Ascending aorta (tissue), 2 donors: Measurements from ENCODE around the gene DYSF. TPM values are rescaled to one million over a fixed set of nuclear protein-coding genes. Genes with fewer than 3 reads are reported as not detected.
A peak's percentile ranks its signal among the peaks of the same experiment; 100 is the strongest.

Experiments
- DNase-seq, 2 donors: peaks; one replicate each; pipeline ENCODE4 v3.0.0-alpha.2; 2019; ENCODE audit warnings: low spot score in 2 of 2
- H3K27ac ChIP-seq, 2 donors: fragments of 200-600 bp; sonication (generic); one replicate each; pipeline ENCODE4 v1.5.1; 2016 to 2017; ENCODE audit warnings: mild to moderate bottlenecking in 1 of 2
- H3K27me3 ChIP-seq: fragments of 200-600 bp; sonication (generic); one replicate; pipeline ENCODE4 v1.5.1; 2017
- H3K36me3 ChIP-seq, 2 donors: fragments of 200-600 bp; sonication (generic); one replicate each; pipeline ENCODE4 v1.5.1; 2016
- H3K4me1 ChIP-seq, 2 donors: fragments of 200-600 bp; sonication (generic); one replicate each; pipeline ENCODE4 v1.5.1; 2016 to 2017; ENCODE audit warnings: mild to moderate bottlenecking in 1 of 2
- H3K4me3 ChIP-seq, 2 donors: fragments of 200-600 bp; sonication (generic); one replicate each; pipeline ENCODE4 v1.5.1; 2016 to 2017; ENCODE audit warnings: mild to moderate bottlenecking in 1 of 2
- H3K9me3 ChIP-seq, 2 donors: fragments of 200-600 bp; sonication (generic); one replicate each; pipeline ENCODE4 v1.5.1; 2016
- CTCF ChIP-seq, 3 experiments: fragments of 200-600 bp in 2 of 3; fragments of 450-650 bp in 1 of 3; sonication (generic) in 2 of 3; IDR thresholded peaks; one replicate each; pipeline ENCODE4 v1.5.1; 2016 to 2019; ENCODE audit warnings: antibody characterized with exemption in 3 of 3, mild to moderate bottlenecking in 1 of 3, moderate library complexity in 1 of 3
- intact Hi-C: fragments of 100-400 bp; cut with DNase I; formaldehyde crosslinking; loops from one replicate; pipeline ENCODE4 v1.15.1; 2023
- total RNA-seq: library from RNA; depleted of rRNA; stranded (reverse); fragments of >200 nt; gene quantifications from one replicate; pipeline ENCODE4 v1.1.0, GENCODE V29; 2016

The DYSF gene
- total RNA-seq, 1 donor from 2014 or later, result 58.3 TPM

DNA sequence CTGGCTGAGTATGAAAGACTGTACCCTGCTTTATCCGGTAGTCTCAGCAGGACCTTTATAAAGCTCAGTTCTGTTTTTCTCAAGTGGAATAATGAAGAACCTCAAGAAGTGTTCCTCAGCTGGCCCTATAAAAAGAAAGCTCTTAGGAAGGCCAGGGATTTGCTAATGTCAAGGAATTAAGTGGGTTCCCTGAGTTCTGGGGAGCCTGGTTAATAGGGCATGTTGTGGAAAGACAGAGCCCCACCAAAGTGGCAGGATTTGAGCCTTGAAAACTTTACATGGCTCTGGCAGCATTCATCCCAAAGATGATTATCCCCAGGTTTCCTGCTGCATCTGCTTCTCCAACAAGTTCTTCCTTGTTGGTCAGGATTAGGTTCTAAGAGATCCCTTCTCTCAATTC is 6.9 kb upstream of the DYSF start:
- Histone ChIP-seq H3K27me3 (no peaks in the 10 kb centered on the region), H3K4me1 (no peaks in the 10 kb centered on the region), H3K36me3 (peaks cover 0 to 12% of the 10 kb centered on the region in 2 donors), H3K4me3 (no peak overlapping the region), H3K27ac (no peak overlapping the region), H3K9me3 (no peaks in the 10 kb centered on the region)
- intact Hi-C loops, result no loop called here
- TF ChIP-seq CTCF (IDR thresholded peaks at IDR 0.05), result no peak
- no peak for DNase-seq

DNA sequence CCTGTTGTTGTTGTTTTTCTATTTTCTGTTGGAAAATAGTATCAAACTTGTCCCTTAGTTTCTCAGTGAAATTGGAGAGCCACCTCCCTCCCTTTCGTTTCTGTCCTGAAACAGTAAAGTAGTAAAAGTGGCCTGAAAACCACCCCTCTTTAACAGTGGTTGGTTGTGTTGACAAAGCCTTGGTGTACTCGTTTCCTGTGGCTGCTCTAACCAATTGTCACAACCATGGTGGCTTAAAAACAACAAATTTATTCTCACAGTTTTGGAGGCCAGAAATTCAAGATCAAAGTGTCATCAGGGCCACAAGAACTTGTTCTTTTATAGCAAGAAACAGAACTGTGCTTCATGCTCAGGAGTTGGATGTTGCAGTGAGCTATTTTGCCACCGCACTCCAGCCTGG is 4.0 kb upstream of the DYSF start:
- Histone ChIP-seq H3K27me3 (no peaks in the 10 kb centered on the region), H3K27ac (no peak overlapping the region)
- intact Hi-C loops, result no loop called here

DNA sequence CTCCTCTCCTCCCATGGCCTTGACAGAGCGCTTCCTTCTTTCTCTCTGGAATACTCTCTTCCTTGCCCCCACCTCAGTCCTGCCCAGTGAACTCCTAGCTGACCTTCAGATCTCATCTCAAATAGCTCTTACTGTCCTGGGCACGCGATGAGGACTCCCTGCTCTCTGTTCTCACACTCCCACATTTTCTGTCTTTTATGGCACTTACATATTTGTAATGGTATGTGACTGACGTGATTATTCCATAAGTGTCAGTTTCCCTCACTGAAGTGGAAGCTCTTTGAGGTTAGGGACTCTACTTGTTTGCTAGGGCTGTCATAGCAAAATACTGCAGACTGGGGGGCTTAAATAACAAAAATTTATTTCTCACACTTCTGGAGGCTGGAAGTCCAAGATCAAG is 1.7 kb upstream of the DYSF start:
- Histone ChIP-seq H3K27ac (no peak overlapping the region), H3K36me3 (no peaks in the 10 kb centered on the region), H3K4me3 (no peak overlapping the region), H3K4me1 (peaks cover 12 to 25% of the 10 kb centered on the region in 2 donors), H3K27me3 (no peaks in the 10 kb centered on the region), H3K9me3 (no peaks in the 10 kb centered on the region)
- intact Hi-C loops, result no loop called here
- TF ChIP-seq CTCF (IDR thresholded peaks at IDR 0.05), result no peak
- no peak for DNase-seq

More for the DNA sequence above, 4.0 kb upstream of the DYSF start:
- Histone ChIP-seq H3K4me1 (peaks cover 5 to 9% of the 10 kb centered on the region in 2 donors), H3K4me3 (no peak overlapping the region), H3K9me3 (no peaks in the 10 kb centered on the region), H3K36me3 (peaks cover 0 to 2% of the 10 kb centered on the region in 2 donors)
- TF ChIP-seq CTCF (IDR thresholded peaks at IDR 0.05), result no peak
- no peak for DNase-seq

- no peak overlapping the region for H3K27ac ChIP-seq
Observed at GRCh38 chr2:71452565-71452964, 796 bp upstream of the DYSF start.

DNA sequence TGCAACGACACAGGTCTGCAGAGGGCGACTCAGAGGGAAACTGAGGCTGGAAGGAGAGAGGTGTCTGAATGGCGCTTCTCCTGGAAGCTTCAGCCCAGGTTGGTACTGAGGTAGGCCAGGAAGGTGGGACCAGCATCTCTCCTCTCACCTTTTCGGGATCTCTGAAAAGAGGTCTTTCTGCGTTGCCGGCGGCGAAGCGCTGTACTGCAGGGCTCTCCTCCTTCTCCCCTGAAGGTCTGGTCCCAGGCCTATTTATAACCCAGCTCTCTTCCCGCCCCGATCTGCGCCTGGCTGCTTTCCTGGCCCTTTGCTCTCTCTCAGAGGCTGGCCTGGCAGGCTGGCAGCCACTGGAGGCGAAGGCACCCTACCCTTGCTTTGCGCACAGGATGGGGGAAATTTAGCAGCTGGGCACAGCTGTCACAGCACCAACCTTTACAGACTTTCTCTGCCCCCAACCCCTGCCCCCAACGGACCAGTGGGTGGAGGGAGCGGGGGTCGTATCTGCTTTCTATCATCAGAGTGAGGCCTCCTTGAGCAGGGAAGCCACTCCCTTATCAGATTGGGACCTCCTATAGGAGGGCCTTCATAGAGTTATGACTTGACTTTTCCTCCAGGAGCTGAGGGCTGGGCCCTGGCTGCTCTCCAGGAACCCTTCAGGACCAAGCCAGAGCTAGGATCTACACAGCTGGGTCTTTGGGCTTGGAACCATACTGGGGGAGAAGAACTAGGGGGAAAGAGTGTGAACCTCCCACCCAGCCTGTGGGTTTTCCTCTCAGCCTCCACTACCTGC is 1.1 kb downstream of the DYSF start:
- Histone ChIP-seq H3K9me3 (no peaks in the 10 kb centered on the region), H3K27me3 (no peaks in the 10 kb centered on the region), H3K4me1 (peaks cover 12 to 26% of the 10 kb centered on the region in 2 donors), H3K27ac (peak overlapping the region; percentile 10 to 36), H3K36me3 (no peaks in the 10 kb centered on the region), H3K4me3 (peak overlapping the region; percentile 57 to 70)
- DNase-seq, result peak in 1 of 2 donors; percentile 71
- no peak for TF ChIP-seq CTCF (IDR thresholded peaks at IDR 0.05)
- intact Hi-C loops, result no loop called here

More at GRCh38 chr2:71452565-71452964, 796 bp upstream of the DYSF start:
- Histone ChIP-seq H3K4me3 (no peak overlapping the region), H3K4me1 (peaks cover 12 to 26% of the 10 kb centered on the region in 2 donors), H3K9me3 (no peaks in the 10 kb centered on the region), H3K27me3 (no peaks in the 10 kb centered on the region), H3K36me3 (no peaks in the 10 kb centered on the region)
- DNase-seq, result no peak
- intact Hi-C loops, result no loop called here
- TF ChIP-seq CTCF (IDR thresholded peaks at IDR 0.05), result no peak
